ENCODE results near the gene AP3S2. TPM values are rescaled to one million over a fixed set of nuclear protein-coding genes. Genes with fewer than 3 reads are reported as not detected.

AP3S2 gene
- total and polyA plus RNA-seq, 8 donors: 11.0 to 25.2 (median 17.7) TPM

DNA sequence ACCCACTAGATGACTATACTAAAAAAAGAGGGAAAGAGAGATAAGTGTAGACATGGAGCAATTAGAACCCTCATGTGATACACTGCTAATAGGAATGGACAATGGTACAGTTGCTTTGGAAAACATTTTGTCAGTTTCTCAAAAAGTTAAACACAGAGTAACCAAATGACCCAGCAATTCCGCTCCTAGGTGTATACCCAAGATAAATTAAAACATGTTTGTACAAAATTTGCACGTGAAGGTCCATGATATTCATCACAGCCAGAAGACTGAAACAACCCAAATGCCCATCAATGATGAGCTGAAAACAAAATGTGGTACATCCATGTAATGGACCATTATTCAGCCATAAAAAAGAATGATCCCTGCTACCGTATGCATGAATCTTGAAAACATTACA, 105.8 kb downstream of the AP3S2 start:
- no peak for ATAC-seq
- intact Hi-C loops (cut with DNase I): no loop called here
- WGBS, 2 donors: 75 to 81% methylated on average over 3 of the region's 3 CpGs
- TF ChIP-seq, protein P1, sequence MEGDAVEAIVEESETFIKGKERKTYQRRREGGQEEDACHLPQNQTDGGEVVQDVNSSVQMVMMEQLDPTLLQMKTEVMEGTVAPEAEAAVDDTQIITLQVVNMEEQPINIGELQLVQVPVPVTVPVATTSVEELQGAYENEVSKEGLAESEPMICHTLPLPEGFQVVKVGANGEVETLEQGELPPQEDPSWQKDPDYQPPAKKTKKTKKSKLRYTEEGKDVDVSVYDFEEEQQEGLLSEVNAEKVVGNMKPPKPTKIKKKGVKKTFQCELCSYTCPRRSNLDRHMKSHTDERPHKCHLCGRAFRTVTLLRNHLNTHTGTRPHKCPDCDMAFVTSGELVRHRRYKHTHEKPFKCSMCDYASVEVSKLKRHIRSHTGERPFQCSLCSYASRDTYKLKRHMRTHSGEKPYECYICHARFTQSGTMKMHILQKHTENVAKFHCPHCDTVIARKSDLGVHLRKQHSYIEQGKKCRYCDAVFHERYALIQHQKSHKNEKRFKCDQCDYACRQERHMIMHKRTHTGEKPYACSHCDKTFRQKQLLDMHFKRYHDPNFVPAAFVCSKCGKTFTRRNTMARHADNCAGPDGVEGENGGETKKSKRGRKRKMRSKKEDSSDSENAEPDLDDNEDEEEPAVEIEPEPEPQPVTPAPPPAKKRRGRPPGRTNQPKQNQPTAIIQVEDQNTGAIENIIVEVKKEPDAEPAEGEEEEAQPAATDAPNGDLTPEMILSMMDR (IDR thresholded peaks at IDR 0.05): no peak
- FAIRE-seq: no peak
- H3K27me3 ChIP-seq: no peaks in the 10 kb centered on the region
- no peaks in the 10 kb centered on the region for H3K9me3 ChIP-seq
- H3K36me3 ChIP-seq: peaks cover 0 to 56% (median 33%) of the 10 kb centered on the region in 3 donors
- H3K27ac ChIP-seq: no peak overlapping the region
- DNase-seq: no peak
- peaks cover 9 to 30% (median 16%) of the 10 kb centered on the region in 3 donors for H3K4me1 ChIP-seq
- no peak overlapping the region for H3K4me3 ChIP-seq

DNA sequence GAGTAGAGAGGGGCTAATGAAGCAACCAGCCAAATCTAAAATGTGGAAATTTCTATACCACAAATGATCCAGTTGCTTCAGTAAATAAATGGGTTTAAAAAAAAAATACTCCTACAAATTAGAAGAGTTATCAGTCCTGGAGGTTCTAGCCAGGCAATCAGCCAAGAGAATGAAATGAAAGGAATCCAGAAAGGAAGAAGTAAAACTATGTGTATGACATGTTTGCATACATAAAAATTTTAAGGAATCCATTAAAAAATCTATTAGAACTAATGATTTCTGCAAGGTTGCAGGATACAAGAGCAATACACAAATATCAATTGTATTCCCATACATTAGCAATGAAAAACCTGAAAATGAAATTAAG, 108.0 kb downstream of the AP3S2 start:
- FAIRE-seq: no peak
- no peak for ATAC-seq
- intact Hi-C loops (cut with DNase I): no loop called here

DNA sequence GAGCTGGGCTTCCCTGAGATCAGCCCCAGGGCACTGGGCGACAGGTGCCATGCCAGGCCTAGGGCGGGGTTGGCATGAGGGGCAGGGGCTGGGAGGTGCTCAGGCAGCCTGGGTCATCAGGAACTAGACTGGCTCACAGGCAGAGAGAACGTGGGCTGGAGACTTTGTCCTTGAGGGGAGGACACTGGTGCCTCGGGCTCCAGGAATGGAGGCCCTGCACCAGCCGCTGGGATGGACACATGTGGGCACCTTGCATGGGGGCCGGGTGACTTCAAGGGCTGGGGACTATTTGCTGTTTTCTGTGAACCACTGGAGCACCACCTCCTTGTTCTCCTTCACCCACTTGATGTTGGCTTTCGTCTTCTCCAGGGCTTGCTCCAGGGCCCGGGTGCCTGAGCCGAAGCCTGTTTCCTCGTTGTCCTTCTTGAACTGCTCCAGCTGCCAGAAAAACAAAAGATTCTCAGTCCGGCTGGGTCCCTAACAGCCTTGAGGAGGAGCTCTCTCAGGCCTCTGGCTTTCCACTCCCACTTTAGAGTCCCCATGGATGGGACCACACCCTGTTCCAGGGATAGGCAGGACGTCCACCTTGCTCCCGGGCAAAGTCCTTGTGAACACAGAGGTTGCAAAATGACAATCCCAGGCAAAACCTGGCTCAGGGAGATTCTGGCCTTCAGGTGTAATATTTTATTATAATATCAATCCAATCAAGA, 108.6 kb downstream of the AP3S2 start:
- ATAC-seq (peak in 2 of 4 donors; percentile 12 to 37), FAIRE-seq (no peak), DNase-seq (peak in 3 of 6 donors; percentile 30 to 58 (median 33))
- H3K27ac ChIP-seq: peak overlapping the region in 3 of 4 donors; percentile 5 to 61 (median 59)
- H3K4me3 ChIP-seq: no peak overlapping the region
- no peaks in the 10 kb centered on the region for H3K27me3 ChIP-seq
- TF ChIP-seq, protein P1 (IDR thresholded peaks at IDR 0.05): no peak
- H3K9me3 ChIP-seq: no peaks in the 10 kb centered on the region
- H3K36me3 ChIP-seq: peaks cover 0 to 30% (median 13%) of the 10 kb centered on the region in 3 donors
- intact Hi-C loops (cut with DNase I): no loop called here
- 47 to 51% methylated on average over 13 of the region's 13 CpGs for WGBS, 2 donors
- H3K4me1 ChIP-seq: peaks cover 9 to 34% (median 16%) of the 10 kb centered on the region in 3 donors

More for the DNA sequence above, 108.0 kb downstream of the AP3S2 start:
- DNase-seq: no peak
- H3K4me1 ChIP-seq: peaks cover 9 to 34% (median 16%) of the 10 kb centered on the region in 3 donors
- no peaks in the 10 kb centered on the region for H3K27me3 ChIP-seq
- H3K4me3 ChIP-seq: no peak overlapping the region
- H3K36me3 ChIP-seq: peaks cover 0 to 35% (median 18%) of the 10 kb centered on the region in 3 donors
- H3K9me3 ChIP-seq: no peaks in the 10 kb centered on the region
- TF ChIP-seq, protein P1 (IDR thresholded peaks at IDR 0.05): no peak
- H3K27ac ChIP-seq: peak overlapping the region in 2 of 4 donors; percentile 59 to 61

DNA sequence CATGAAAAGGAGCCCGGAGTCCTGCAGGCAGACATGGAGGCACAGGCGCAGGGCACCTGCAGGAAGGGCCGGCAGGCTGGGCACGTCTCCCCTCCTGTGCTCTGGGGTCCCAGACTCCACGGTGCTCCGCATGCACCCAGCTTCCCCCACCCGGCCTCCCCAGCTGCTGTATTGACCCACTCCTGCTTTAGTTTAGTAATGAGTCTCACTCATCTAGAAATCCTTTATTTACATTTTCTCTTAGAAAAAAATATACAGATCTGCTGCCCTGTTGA, 109.2 kb downstream of the AP3S2 start:
- H3K27ac ChIP-seq: peak overlapping the region in 3 of 4 donors; percentile 5 to 61 (median 59)
- H3K4me3 ChIP-seq: no peak overlapping the region
- DNase-seq: peak in 2 of 6 donors; percentile 28
- no peak for ATAC-seq
- TF ChIP-seq, protein P1 (IDR thresholded peaks at IDR 0.05): no peak
- no peak for FAIRE-seq
- peaks cover 0 to 26% (median 13%) of the 10 kb centered on the region in 3 donors for H3K36me3 ChIP-seq
- H3K27me3 ChIP-seq: no peaks in the 10 kb centered on the region
- H3K4me1 ChIP-seq: peaks cover 9 to 34% (median 16%) of the 10 kb centered on the region in 3 donors
- intact Hi-C loops (cut with DNase I): no loop called here
- no peaks in the 10 kb centered on the region for H3K9me3 ChIP-seq
- WGBS, 2 donors: 86% methylated on average over 7 of the region's 7 CpGs

All from pancreas (tissue), 10 donors.